Measurements from ENCODE around the gene LYAR. TPM values are rescaled to one million over a fixed set of nuclear protein-coding genes. Genes with fewer than 3 reads are reported as not detected.
A peak's percentile ranks its signal among the peaks of the same experiment; 100 is the strongest.

LYAR gene
- total and polyA plus RNA-seq, 2 of the 13 experiments (the other 11 are each of a cell fraction or from before 2014, with no cell fraction given) = 7.8 to 94.2 TPM

GRCh38 chr4:4289941-4290850, at the start of gene LYAR, which contains the start of gene ZBTB49 (continued):
- TF ChIP-seq REL (CRISPR knock-in tag; conservative IDR thresholded peaks at IDR 0.05) (peak; percentile 59; the same call in 1 of the 2 replicates), REXO4 (CRISPR knock-in tag; IDR thresholded peaks at IDR 0.05; ENCODE audit: borderline replicate concordance) (no peak), GTF2F1 (IDR thresholded peaks at IDR 0.05; ENCODE audit: low read length) (0 out of 2 replicates have a peak, but pooled peaks have one; percentile 16), PLRG1 (conservative IDR thresholded peaks at IDR 0.05) (no peak), HIVEP1 (CRISPR knock-in tag; IDR thresholded peaks at IDR 0.05) (peak; percentile 68; the same call in 1 of the 2 replicates), HOXA3 (CRISPR knock-in tag; IDR thresholded peaks at IDR 0.05) (peak; percentile 79; the same call in 1 of the 2 replicates), ZNF362 (CRISPR knock-in tag; IDR thresholded peaks at IDR 0.05; ENCODE audit: borderline replicate concordance) (no peak), CREB1 (IDR thresholded peaks at IDR 0.05) (peak; percentile 85), CREB1 (CRISPR knock-in tag; IDR thresholded peaks at IDR 0.05) (peak; percentile 98), SOX6 (IDR thresholded peaks at IDR 0.05) (no peak), SOX6 (CRISPR knock-in tag; IDR thresholded peaks at IDR 0.05) (peak; percentile 74), MLX (CRISPR knock-in tag; IDR thresholded peaks at IDR 0.05) (no peak), TGIF2 (CRISPR knock-in tag; IDR thresholded peaks at IDR 0.05) (peak; percentile 72; the same call in 1 of the 2 replicates), ZNF30 (CRISPR knock-in tag; IDR thresholded peaks at IDR 0.05) (no peak), RXRB (CRISPR knock-in tag; IDR thresholded peaks at IDR 0.05; ENCODE audit: borderline replicate concordance) (no peak; the same call in 1 of the 2 replicates), SP5 (CRISPR knock-in tag; IDR thresholded peaks at IDR 0.05; ENCODE audit: borderline replicate concordance, low read depth) (no peak), RARA (CRISPR knock-in tag; IDR thresholded peaks at IDR 0.05) (peak; percentile 34), ZNF556 (CRISPR knock-in tag; IDR thresholded peaks at IDR 0.05; ENCODE audit: borderline replicate concordance) (peak; percentile 77; the same call in 1 of the 2 replicates), SUZ12 (IDR thresholded peaks at IDR 0.05; ENCODE audit: low read depth, low read length) (no peak)
- TF ChIP-seq, protein P1, sequence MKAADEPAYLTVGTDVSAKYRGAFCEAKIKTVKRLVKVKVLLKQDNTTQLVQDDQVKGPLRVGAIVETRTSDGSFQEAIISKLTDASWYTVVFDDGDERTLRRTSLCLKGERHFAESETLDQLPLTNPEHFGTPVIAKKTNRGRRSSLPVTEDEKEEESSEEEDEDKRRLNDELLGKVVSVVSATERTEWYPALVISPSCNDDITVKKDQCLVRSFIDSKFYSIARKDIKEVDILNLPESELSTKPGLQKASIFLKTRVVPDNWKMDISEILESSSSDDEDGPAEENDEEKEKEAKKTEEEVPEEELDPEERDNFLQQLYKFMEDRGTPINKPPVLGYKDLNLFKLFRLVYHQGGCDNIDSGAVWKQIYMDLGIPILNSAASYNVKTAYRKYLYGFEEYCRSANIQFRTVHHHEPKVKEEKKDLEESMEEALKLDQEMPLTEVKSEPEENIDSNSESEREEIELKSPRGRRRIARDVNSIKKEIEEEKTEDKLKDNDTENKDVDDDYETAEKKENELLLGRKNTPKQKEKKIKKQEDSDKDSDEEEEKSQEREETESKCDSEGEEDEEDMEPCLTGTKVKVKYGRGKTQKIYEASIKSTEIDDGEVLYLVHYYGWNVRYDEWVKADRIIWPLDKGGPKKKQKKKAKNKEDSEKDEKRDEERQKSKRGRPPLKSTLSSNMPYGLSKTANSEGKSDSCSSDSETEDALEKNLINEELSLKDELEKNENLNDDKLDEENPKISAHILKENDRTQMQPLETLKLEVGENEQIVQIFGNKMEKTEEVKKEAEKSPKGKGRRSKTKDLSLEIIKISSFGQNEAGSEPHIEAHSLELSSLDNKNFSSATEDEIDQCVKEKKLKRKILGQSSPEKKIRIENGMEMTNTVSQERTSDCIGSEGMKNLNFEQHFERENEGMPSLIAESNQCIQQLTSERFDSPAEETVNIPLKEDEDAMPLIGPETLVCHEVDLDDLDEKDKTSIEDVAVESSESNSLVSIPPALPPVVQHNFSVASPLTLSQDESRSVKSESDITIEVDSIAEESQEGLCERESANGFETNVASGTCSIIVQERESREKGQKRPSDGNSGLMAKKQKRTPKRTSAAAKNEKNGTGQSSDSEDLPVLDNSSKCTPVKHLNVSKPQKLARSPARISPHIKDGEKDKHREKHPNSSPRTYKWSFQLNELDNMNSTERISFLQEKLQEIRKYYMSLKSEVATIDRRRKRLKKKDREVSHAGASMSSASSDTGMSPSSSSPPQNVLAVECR (CRISPR knock-in tag; IDR thresholded peaks at IDR 0.05; ENCODE audit: borderline replicate concordance) = peak; percentile 99
- TF ChIP-seq, protein P2, sequence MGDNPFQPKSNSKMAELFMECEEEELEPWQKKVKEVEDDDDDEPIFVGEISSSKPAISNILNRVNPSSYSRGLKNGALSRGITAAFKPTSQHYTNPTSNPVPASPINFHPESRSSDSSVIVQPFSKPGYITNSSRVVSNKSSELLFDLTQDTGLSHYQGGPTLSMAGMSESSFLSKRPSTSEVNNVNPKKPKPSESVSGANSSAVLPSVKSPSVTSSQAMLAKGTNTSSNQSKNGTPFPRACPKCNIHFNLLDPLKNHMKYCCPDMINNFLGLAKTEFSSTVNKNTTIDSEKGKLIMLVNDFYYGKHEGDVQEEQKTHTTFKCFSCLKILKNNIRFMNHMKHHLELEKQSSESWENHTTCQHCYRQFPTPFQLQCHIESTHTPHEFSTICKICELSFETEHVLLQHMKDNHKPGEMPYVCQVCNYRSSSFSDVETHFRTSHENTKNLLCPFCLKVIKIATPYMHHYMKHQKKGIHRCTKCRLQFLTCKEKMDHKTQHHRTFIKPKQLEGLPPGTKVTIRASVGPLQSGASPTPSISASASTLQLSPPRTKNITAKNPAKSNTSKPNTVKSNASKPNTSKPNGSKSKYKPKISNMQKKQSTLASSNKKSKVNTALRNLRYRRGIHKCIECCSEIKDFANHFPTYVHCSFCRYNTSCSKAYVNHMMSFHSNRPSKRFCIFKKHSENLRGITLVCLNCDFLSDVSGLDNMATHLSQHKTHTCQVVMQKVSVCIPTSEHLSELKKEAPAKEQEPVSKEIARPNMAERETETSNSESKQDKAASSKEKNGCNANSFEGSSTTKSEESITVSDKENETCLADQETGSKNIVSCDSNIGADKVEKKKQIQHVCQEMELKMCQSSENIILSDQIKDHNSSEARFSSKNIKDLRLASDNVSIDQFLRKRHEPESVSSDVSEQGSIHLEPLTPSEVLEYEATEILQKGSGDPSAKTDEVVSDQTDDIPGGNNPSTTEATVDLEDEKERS (CRISPR knock-in tag; IDR thresholded peaks at IDR 0.05) = peak; percentile 64; the same call in 1 of the 2 replicates

All from HepG2 (cell line).